A375 (cell line): ENCODE results near the gene ARHGAP19. TPM values are rescaled to one million over a fixed set of nuclear protein-coding genes. Genes with fewer than 3 reads are reported as not detected.

Experiments used
- small RNA-seq: library from RNA; depleted of rRNA; stranded (forward); fragments of <200 nt; gene quantifications from one replicate; pipeline ENCODE3, GENCODE V24; 2014
- total RNA-seq: library from RNA; depleted of rRNA; stranded (reverse); fragments of >200 nt; shearing (Covaris generic); gene quantifications from 2 replicates; pipeline ENCODE4 v1.2.3, GENCODE V29; 2014; rRNA removed

The ARHGAP19 gene, protein sequence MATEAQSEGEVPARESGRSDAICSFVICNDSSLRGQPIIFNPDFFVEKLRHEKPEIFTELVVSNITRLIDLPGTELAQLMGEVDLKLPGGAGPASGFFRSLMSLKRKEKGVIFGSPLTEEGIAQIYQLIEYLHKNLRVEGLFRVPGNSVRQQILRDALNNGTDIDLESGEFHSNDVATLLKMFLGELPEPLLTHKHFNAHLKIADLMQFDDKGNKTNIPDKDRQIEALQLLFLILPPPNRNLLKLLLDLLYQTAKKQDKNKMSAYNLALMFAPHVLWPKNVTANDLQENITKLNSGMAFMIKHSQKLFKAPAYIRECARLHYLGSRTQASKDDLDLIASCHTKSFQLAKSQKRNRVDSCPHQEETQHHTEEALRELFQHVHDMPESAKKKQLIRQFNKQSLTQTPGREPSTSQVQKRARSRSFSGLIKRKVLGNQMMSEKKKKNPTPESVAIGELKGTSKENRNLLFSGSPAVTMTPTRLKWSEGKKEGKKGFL
- 11.8 and 11.9 TPM in 2 replicates for total RNA-seq

DNA sequence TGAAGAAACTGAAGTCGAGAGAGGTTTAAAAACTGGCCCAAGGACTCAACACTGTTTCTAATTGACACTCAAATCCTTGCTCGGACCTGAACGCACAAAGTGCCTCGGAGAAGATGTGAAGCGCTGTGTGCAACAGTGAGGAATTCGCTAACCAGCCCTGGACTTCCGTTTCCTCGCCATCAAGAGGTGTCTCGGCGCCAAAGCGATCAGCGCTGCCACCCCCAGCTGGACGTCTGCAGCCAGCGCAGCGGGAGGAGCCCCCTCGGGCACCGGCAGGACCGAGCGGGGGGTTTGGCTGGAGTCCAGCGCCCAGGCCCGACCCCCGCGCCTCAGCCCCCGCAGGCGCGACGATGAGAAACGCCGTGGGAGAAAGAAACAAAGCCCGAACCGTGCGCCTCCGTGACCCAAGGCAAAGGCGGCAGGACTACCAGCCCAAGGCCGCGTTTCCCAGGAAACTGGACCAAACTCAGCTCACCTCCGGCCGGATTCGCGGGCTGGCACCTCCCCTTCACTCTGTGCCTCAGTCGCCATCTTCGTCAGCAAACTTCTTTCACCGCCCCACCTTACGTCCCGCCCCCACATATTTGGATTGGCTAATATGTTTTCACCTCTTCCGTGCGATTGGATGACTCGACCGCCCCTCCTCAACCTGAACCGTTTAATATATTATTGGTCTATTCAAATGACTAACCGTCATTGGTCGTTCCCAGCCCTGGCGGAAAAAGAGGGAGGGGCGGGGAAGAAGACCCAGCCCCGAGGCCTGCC lies at the start of gene ARHGAP19:
Gene ARHGAP19, minus strand, starts transcription at position 541 of the 765 bp plus-strand sequence. Its CDS starts 10 bp downstream, at position 531.

DNA sequence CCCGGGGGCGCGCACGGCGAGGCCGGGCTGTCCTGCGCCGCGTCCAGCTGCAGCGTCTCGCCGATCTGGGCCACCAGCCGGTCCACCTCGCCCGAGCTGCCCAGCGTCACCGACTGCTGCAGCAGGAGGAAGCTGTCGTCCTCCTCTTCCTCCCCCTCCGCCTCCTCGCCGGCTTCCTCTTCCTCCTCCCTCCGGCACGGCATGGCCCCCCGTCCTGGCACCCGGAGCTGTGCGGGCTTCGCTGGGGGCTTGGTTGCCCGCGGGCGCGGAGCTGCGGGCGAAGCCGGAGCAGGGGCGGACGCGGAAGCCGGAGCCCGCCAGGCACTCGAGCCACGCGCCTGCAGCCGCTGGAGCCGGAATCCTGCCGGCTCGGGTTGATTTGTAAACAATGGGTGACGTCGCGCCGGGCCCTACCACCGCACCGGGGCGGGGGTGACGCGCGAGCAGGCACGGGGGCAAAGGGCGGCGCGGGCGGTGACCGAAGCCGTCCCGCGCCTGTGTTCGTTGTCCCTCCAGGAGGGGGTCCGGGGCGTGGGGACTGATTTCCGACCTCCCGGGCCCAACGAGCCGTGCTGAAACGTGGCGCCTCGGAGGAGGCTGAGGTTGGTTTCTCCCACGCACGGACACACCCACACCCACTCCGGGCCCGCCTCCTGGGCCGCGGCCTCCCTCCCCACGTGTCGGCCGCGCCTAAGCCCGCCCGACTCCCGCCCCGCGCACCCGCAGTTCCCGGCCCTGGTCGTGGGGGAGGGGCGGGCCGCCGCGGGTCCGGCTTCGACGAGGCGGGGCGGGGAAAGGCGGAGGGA lies 42.1 kb upstream of the ARHGAP19 start, which contains the start of gene FRAT2:
Gene FRAT2, minus strand, starts transcription at position 360 of the 806 bp plus-strand sequence. Its CDS starts 157 bp downstream, at position 203.

DNA sequence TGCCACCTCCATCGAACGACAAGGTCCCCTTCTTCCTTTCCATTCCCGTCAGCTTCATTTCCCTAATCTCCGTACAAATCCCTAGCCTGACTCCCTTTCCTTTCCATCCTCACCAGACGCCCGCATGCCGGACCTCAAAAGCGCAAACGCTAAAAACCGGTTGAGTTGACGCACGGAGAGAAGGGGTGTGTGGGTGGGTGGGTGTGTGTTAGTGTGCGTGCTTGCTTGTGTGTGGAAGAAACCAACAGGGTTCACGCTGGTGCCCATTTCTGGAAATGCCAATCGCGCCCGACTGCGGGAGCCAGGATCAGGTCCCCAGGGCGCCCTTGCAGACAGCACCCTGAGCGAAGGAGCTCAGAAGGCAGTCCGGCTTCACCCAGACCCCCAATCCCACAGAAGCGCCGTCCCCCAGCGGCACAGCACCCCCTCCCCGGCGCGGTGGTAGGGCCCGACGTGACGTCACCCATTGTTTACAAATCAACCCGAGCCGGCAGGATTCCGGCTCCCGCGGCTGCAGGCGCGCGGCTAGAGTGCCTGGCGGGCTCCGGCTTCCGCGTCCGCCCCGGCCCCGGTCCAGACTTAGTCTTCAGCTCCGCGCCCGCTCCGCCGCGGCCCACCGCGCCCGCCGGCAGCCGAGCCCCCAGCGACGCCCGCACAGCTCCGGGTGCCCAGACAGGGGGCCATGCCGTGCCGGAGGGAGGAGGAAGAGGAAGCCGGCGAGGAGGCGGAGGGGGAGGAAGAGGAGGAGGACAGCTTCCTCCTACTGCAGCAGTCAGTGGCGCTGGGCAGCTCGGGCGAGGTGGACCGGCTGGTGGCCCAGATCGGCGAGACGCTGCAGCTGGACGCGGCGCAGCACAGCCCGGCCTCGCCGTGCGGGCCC lies 26.6 kb upstream of the ARHGAP19 start, which contains the start of gene FRAT1:
Gene FRAT1, plus strand, starts transcription at position 500 of the 880 bp plus-strand sequence. Its CDS starts 183 bp downstream, at position 683.

DNA sequence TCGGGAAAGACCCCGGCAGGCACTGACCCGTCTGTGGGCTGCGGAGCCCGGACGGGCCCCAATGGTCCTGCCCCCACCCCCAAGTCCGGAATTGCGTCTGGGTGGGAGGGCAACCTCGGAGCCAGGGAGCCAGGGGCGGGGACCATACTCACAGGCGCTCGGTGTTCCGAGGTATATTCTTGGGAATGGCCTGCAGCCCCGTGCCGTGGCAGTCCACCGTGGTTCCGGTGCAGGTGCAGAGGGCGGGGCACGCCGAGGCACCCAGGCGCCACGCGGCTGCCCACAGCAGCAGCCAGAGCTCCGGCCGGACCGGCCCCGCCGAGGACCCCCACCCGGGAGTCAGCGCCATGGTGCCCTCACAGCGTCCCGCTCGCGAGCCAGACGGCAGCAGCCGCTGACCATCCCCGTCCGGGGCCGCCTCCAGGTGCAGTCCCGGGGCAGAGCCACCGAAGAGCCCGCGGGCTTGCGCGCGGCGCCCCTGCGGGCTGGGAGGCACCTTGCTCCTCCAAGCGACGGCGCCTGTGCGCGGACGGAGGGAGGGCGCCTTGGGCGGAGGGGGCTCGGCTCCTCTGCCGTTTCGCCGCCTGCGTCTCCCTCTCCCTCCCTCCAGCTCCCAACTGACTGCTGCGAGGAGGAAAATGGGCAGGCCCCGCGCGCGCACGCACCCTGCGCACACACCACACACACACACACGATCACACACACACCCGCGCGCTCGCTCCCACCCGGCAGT lies 106.9 kb downstream of the ARHGAP19 start, which contains the start of gene SLIT1:
Gene SLIT1, minus strand, starts transcription at position 634 of the 733 bp plus-strand sequence. Its CDS starts 285 bp downstream, at position 349.

Small RNA genes within 50 kb of the gene (small RNA-seq; reads per million reads assigned to genes)
- gene RF00017, result not detected

Other genes with a start within 250 kb of the ARHGAP19 start
- 0.03 TPM in 1 of 2 replicates, not detected in the other for gene SLIT1, start 106.7 kb downstream of the ARHGAP19 start, total RNA-seq
- gene FRAT1, start 26.6 kb upstream of the ARHGAP19 start, total RNA-seq, result 4.5 and 5.4 TPM in 2 replicates
- gene FRAT2, start 42.1 kb upstream of the ARHGAP19 start, total RNA-seq, result 21.3 and 21.7 TPM in 2 replicates
- 130 and 131 TPM in 2 replicates for gene RRP12, start 108.7 kb upstream of the ARHGAP19 start, total RNA-seq
- 385 and 387 TPM in 2 replicates for gene PGAM1, start 133.6 kb upstream of the ARHGAP19 start, total RNA-seq
- gene EXOSC1, start 153.4 kb upstream of the ARHGAP19 start, total RNA-seq, result 49.7 and 58.5 TPM in 2 replicates
- gene ZDHHC16, start 153.5 kb upstream of the ARHGAP19 start, total RNA-seq, result 35.8 and 46.0 TPM in 2 replicates
- 83.7 and 120 TPM in 2 replicates for gene MMS19, start 205.8 kb upstream of the ARHGAP19 start, total RNA-seq
- 16.2 and 24.7 TPM in 2 replicates for gene UBTD1, start 206.3 kb upstream of the ARHGAP19 start, total RNA-seq